K562 (cell line): ENCODE data around the gene PDCD6IP. TPM values are rescaled to one million over a fixed set of nuclear protein-coding genes. Genes with fewer than 3 reads are reported as not detected.

ENCODE experiments used
- polyA plus RNA-seq, 8 experiments: library from polyadenylated mRNA; depleted of rRNA in 4 of 8; stranded (reverse) in 5 of 8; unstranded in 3 of 8; fragments of >200 nt; fragmentation: Nextera tagmentation in 2 of 8; fragmentation: Illumina TruSeq in 1 of 8; extraction: Ambion mirVana in 2 of 8; extraction: Trizol in 1 of 8; gene quantifications; 2 replicates each; pipeline versions ENCODE4 v1.2.1 to v1.2.3, GENCODE V29; 2011 to 2014; ENCODE audit warnings: inconsistent platforms in 1 of 8, missing spikeins in 1 of 8
- total RNA-seq, 7 experiments: library from RNA; depleted of rRNA in 6 of 7; stranded (reverse); fragments of >200 nt in 6 of 7; fragmentation: Illumina TruSeq in 2 of 7; extraction: Trizol in 2 of 7; gene quantifications; 2 replicates each; pipeline versions ENCODE4 v1.2.1 to v1.2.3, GENCODE V29; 2011 to 2021; ENCODE audit warnings: low replicate concordance in 1 of 7

PDCD6IP gene
- total and polyA plus RNA-seq, 9 of the 15 experiments (the other 6 are each of a cell fraction or from before 2014, with no cell fraction given), result 40.2 to 302 (median 122) TPM

Other genes starting within 250 kb of the PDCD6IP start
- gene CLASP2, start 80.4 kb upstream of the PDCD6IP start, total RNA-seq (2014; rRNA removed), result 107 and 128 TPM in 2 replicates
- gene CLASP2, start 80.4 kb upstream of the PDCD6IP start, total RNA-seq (2014; rRNA removed; fragmentation: Illumina TruSeq; extraction: Trizol), result 74.4 and 79.8 TPM in 2 replicates
- gene CLASP2, start 80.4 kb upstream of the PDCD6IP start, total RNA-seq (2015; rRNA removed; fragmentation: Illumina TruSeq; extraction: Trizol), result 69.3 and 71.8 TPM in 2 replicates
- 83.2 and 93.1 TPM in 2 replicates for gene CLASP2, start 80.4 kb upstream of the PDCD6IP start, total RNA-seq (2021)
- gene CLASP2, start 80.4 kb upstream of the PDCD6IP start, polyA plus RNA-seq (2011; rRNA removed), result 63.6 and 75.5 TPM in 2 replicates
- gene CLASP2, start 80.4 kb upstream of the PDCD6IP start, polyA plus RNA-seq (2014; fragmentation: Illumina TruSeq; extraction: Trizol), result 52.3 and 67.3 TPM in 2 replicates
- gene CLASP2, start 80.4 kb upstream of the PDCD6IP start, polyA plus RNA-seq (2014; fragmentation: Nextera tagmentation; extraction: Ambion mirVana), result 10 to 100 TPM; 13.5 to 17.4 TPM
- gene CLASP2, start 80.4 kb upstream of the PDCD6IP start, polyA plus RNA-seq (2014; rRNA removed), result 29.9 and 52.6 TPM in 2 replicates